HEK293T (cell line): Measurements from ENCODE around the gene NEK8.

Experiments used
- ARNT ChIP-seq: fragments of 450-650 bp; IDR thresholded peaks from 2 replicates; pipeline ENCODE4 v1.6.1; 2017; ENCODE audit warnings: mild to moderate bottlenecking
- BHLHE40 ChIP-seq: fragments of 450-650 bp; IDR thresholded peaks from 2 replicates; pipeline ENCODE4 v1.6.1; 2016; ENCODE audit warnings: mild to moderate bottlenecking, moderate library complexity, borderline replicate concordance
- CTBP1 ChIP-seq: fragments of 450-650 bp; IDR thresholded peaks from 2 replicates; pipeline ENCODE4 v1.6.1; 2016; ENCODE audit warnings: borderline replicate concordance
- ELF4 ChIP-seq: fragments of 450-650 bp; IDR thresholded peaks from 2 replicates; pipeline ENCODE4 v1.6.1; 2017; ENCODE audit warnings: antibody characterized with exemption
- FOXA1 ChIP-seq: fragments of 450-650 bp; IDR thresholded peaks from 2 replicates; pipeline ENCODE4 v1.6.1; 2016; ENCODE audit warnings: mild to moderate bottlenecking
- FOXK2 ChIP-seq: fragments of 450-650 bp; IDR thresholded peaks from 2 replicates; pipeline ENCODE4 v1.6.1; 2016; ENCODE audit warnings: mild to moderate bottlenecking
- FOXM1 ChIP-seq: fragments of 450-650 bp; IDR thresholded peaks from 2 replicates; pipeline ENCODE4 v1.6.1; 2017; ENCODE audit warnings: mild to moderate bottlenecking, borderline replicate concordance
- HDGF ChIP-seq: fragments of 450-650 bp; IDR thresholded peaks from 2 replicates; pipeline ENCODE4 v1.6.1; 2017; ENCODE audit warnings: antibody characterized with exemption, borderline replicate concordance
- L3MBTL2 ChIP-seq: fragments of 450-650 bp; conservative IDR thresholded peaks from 2 replicates; pipeline ENCODE4 v1.6.1; 2016; ENCODE audit warnings: mild to moderate bottlenecking
- NFRKB ChIP-seq: fragments of 450-650 bp; IDR thresholded peaks from 2 replicates; pipeline ENCODE4 v1.6.1; 2016; ENCODE audit warnings: mild to moderate bottlenecking, moderate library complexity
- SP1 ChIP-seq: fragments of 450-650 bp; IDR thresholded peaks from 2 replicates; pipeline ENCODE4 v1.6.1; 2017
- SUZ12 ChIP-seq: fragments of 450-650 bp; IDR thresholded peaks from 2 replicates; pipeline ENCODE4 v1.6.1; 2016; ENCODE audit warnings: mild to moderate bottlenecking
- ZNF384 ChIP-seq: fragments of 450-650 bp; IDR thresholded peaks from 2 replicates; pipeline ENCODE4 v1.6.1; 2016
- TF ChIP-seq, protein P1 (sequence below): fragments of 450-650 bp; IDR thresholded peaks from 2 replicates; pipeline ENCODE4 v1.6.1; 2016

DNA sequence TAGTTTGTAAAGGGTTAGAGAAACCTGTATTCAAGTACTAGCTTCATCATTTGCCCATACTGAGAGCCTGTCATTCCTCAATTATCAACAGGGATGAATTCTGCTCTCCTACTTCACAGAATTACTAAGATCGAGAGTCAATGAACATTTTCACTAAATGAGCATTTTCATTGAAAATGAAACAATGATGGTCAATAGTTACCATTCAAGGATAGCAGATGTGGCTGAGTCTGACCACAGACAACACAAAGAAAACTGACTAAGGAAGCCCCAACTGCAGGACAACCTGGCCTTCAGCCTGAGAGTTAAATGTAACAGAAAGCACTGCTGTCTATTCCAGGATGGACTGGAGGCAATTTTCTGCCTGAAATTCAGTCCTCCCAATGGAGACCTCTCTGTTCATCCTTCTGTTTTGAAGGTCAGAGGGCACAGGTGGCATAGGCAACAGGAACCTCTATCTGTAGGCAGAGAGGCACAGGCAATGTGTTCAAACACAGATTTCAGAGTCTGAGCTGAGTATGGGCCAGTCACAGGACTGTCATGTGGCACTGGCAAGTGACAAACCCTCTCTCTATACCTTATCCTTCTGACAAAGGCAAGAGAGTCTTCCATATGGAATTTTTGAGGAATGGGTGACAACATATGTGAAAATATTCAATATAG lies 34.7 kb downstream of the NEK8 start:
- no peak for TF ChIP-seq FOXM1
- TF ChIP-seq ZNF384 = no peak
- no peak for TF ChIP-seq FOXA1
- no peak for TF ChIP-seq ARNT
- no peak for TF ChIP-seq NFRKB
- no peak for TF ChIP-seq L3MBTL2
- TF ChIP-seq SP1 = no peak
- TF ChIP-seq, protein P1, sequence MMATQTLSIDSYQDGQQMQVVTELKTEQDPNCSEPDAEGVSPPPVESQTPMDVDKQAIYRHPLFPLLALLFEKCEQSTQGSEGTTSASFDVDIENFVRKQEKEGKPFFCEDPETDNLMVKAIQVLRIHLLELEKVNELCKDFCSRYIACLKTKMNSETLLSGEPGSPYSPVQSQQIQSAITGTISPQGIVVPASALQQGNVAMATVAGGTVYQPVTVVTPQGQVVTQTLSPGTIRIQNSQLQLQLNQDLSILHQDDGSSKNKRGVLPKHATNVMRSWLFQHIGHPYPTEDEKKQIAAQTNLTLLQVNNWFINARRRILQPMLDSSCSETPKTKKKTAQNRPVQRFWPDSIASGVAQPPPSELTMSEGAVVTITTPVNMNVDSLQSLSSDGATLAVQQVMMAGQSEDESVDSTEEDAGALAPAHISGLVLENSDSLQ = no peak
- no peak for TF ChIP-seq CTBP1
- no peak for TF ChIP-seq BHLHE40
- TF ChIP-seq HDGF = no peak
- no peak for TF ChIP-seq SUZ12
- no peak for TF ChIP-seq FOXK2
- no peak for TF ChIP-seq ELF4
